CD4-positive, alpha-beta T cell (primary cell): ENCODE data around the gene RXRA. TPM values are rescaled to one million over a fixed set of nuclear protein-coding genes. Genes with fewer than 3 reads are reported as not detected.

Experiments used
- ATAC-seq: fragments of 200-7000 bp; cut with Tn5 transposase; one replicate; pipeline ENCODE4 v1.10.0; 2022; ENCODE audit warnings: mild to moderate bottlenecking; ENCODE audit not compliant: poor library complexity
- CTCF ChIA-PET: fragments of 350-600 bp; sonication (Branson Sonifier 250); formaldehyde crosslinking; loops from one replicate; lab custom pipeline; 2021; ENCODE audit warnings: antibody characterized with exemption, inconsistent platforms; lab: Charles Lee
- POLR2A ChIA-PET: fragments of 350-600 bp; sonication (Branson Sonifier 250); formaldehyde crosslinking; loops from one replicate; lab custom pipeline; 2021; ENCODE audit warnings: antibody characterized with exemption, inconsistent platforms; lab: Charles Lee
- DNase-seq, 14 experiments: peaks; one replicate each; pipeline ENCODE4 v3.0.0-alpha.2; 2013 to 2020; ENCODE audit warnings: mixed read lengths in 2 of 14
- H3K27ac ChIP-seq, 2 donors: one replicate each; pipeline versions ENCODE4 v1.5.1 to v1.7.0; 2013; ENCODE audit warnings: low read length in 2 of 2, low read depth in 1 of 2, mild to moderate bottlenecking in 1 of 2
- H3K27me3 ChIP-seq, 2 experiments: 1 replicate in 1 of 2; 2 replicates in 1 of 2; pipeline versions ENCODE4 v1.6.1 to v1.7.0; 2013; ENCODE audit warnings: low read length in 2 of 2, control low read depth in 1 of 2, mild to moderate bottlenecking in 1 of 2, moderate library complexity in 1 of 2; ENCODE audit not compliant: insufficient read depth in 2 of 2, control insufficient read depth in 1 of 2
- H3K36me3 ChIP-seq: one replicate; pipeline ENCODE4 v1.6.1; 2013; ENCODE audit warnings: low read length, control low read depth; ENCODE audit not compliant: insufficient read depth
- H3K4me1 ChIP-seq: one replicate; pipeline ENCODE4 v1.6.1; 2013; ENCODE audit warnings: low read length, control low read depth; ENCODE audit not compliant: insufficient read depth
- H3K4me3 ChIP-seq: one replicate; pipeline ENCODE4 v1.5.1; 2013; ENCODE audit warnings: mild to moderate bottlenecking, low read length, moderate library complexity
- H3K9me3 ChIP-seq, 2 experiments: 1 replicate in 1 of 2; 2 replicates in 1 of 2; pipeline versions ENCODE4 v1.6.1 to v1.7.0; 2013; ENCODE audit warnings: low read length in 2 of 2, mild to moderate bottlenecking in 2 of 2, control low read depth in 1 of 2, moderate library complexity in 1 of 2; ENCODE audit not compliant: control insufficient read depth in 1 of 2, insufficient read depth in 1 of 2
- H3K27ac Mint-ChIP-seq: one replicate; pipeline ENCODE4 v1.8.0; 2020; ENCODE audit warnings: mixed read lengths
- H3K27me3 Mint-ChIP-seq: one replicate; pipeline ENCODE4 v1.8.0; 2021; ENCODE audit warnings: mixed read lengths
- H3K36me3 Mint-ChIP-seq: one replicate; pipeline ENCODE4 v1.8.0; 2021; ENCODE audit warnings: low read depth, mixed read lengths
- H3K4me1 Mint-ChIP-seq: one replicate; pipeline ENCODE4 v1.8.0; 2021; ENCODE audit warnings: low read depth, mixed read lengths
- H3K4me3 Mint-ChIP-seq: one replicate; pipeline ENCODE4 v1.8.0; 2020; ENCODE audit warnings: mild to moderate bottlenecking, mixed read lengths
- H3K9me3 Mint-ChIP-seq: one replicate; pipeline ENCODE4 v1.8.0; 2020; ENCODE audit warnings: mixed read lengths
- CTCF ChIP-seq: fragments of 200-600 bp; IDR thresholded peaks from one replicate; pipeline ENCODE4 v1.8.0; 2022; ENCODE audit warnings: antibody characterized with exemption, mild to moderate bottlenecking
- intact Hi-C, 2 experiments: fragments of 100-400 bp; cut with DNase I in 1 of 2; cut with micrococcal nuclease in 1 of 2; formaldehyde crosslinking; loops; one replicate each; pipeline versions ENCODE4 v1.15.1 to v1.9.0; 2023 to 2025; cut with DNase I, micrococcal nuclease
- total RNA-seq, 174 experiments: library from RNA in 2 of 174; stranded (reverse) in 2 of 174; gene quantifications; one replicate each; pipeline ENCODE4 v1.2.3 and lab custom pipeline; 2021 to 2026

The RXRA gene
- total RNA-seq, 2 experiments from 2014 or later = 7.3 to 8.4 TPM

GRCh38 chr9:134289241-134289875, 36.9 kb upstream of the RXRA start:
- no peak overlapping the region for H3K27ac Mint-ChIP-seq
- POLR2A ChIA-PET = no interaction called here
- Histone ChIP-seq H3K9me3 (no peaks in the 10 kb centered on the region), H3K27me3 (peaks cover 0 to 3% of the 10 kb centered on the region in 2 experiments), H3K36me3 (no peaks in the 10 kb centered on the region), H3K27ac (no peak overlapping the region), H3K4me1 (peaks cover 11% of the 10 kb centered on the region), H3K4me3 (no peak overlapping the region)
- no peak for DNase-seq
- peaks cover 4% of the 10 kb centered on the region for H3K4me1 Mint-ChIP-seq
- H3K9me3 Mint-ChIP-seq = no peaks in the 10 kb centered on the region
- CTCF ChIA-PET = interaction anchor here (1.4 kb wide), 1 partner anchor 119 kb away, joined by 3 read pairs; no protein-coding TSS in a partner anchor
- no peak for TF ChIP-seq CTCF
- ATAC-seq = no peak
- H3K27me3 Mint-ChIP-seq = no peaks in the 10 kb centered on the region
- no peak overlapping the region for H3K4me3 Mint-ChIP-seq
- intact Hi-C loops = no loop called here
- H3K36me3 Mint-ChIP-seq = no peaks in the 10 kb centered on the region

GRCh38 chr9:134290603-134291451, 35.4 kb upstream of the RXRA start:
- Histone ChIP-seq H3K27me3 (peaks cover 0 to 3% of the 10 kb centered on the region in 2 experiments), H3K9me3 (no peaks in the 10 kb centered on the region), H3K4me1 (peaks cover 12% of the 10 kb centered on the region), H3K36me3 (no peaks in the 10 kb centered on the region), H3K4me3 (no peak overlapping the region), H3K27ac (no peak overlapping the region)
- no peak for DNase-seq
- Mint-ChIP-seq H3K4me3 (no peak overlapping the region), H3K27ac (no peak overlapping the region), H3K9me3 (no peaks in the 10 kb centered on the region), H3K27me3 (no peaks in the 10 kb centered on the region), H3K36me3 (no peaks in the 10 kb centered on the region), H3K4me1 (peaks cover 5% of the 10 kb centered on the region)
- POLR2A ChIA-PET = no interaction called here
- ATAC-seq = no peak
- CTCF ChIA-PET = no interaction called here
- TF ChIP-seq CTCF = no peak
- intact Hi-C loops = no loop called here

- intact Hi-C loops = no loop called here
- Histone ChIP-seq H3K4me1 (peaks cover 12% of the 10 kb centered on the region), H3K4me3 (no peak overlapping the region), H3K9me3 (no peaks in the 10 kb centered on the region), H3K36me3 (no peaks in the 10 kb centered on the region), H3K27ac (no peak overlapping the region), H3K27me3 (peaks cover 0 to 3% of the 10 kb centered on the region in 2 experiments)
- Mint-ChIP-seq H3K27ac (no peak overlapping the region), H3K9me3 (no peaks in the 10 kb centered on the region), H3K27me3 (no peaks in the 10 kb centered on the region), H3K4me1 (peaks cover 8% of the 10 kb centered on the region), H3K36me3 (no peaks in the 10 kb centered on the region), H3K4me3 (no peak overlapping the region)
- POLR2A ChIA-PET = no interaction called here
- no peak for ATAC-seq
- CTCF ChIA-PET = no interaction called here
- no peak for TF ChIP-seq CTCF
- DNase-seq = no peak
These were observed 34.8 kb upstream of the RXRA start for GRCh38 chr9:134291452-134291881.
